Adrenal gland (tissue), 12 donors: ENCODE results near the gene STIM1. TPM values are rescaled to one million over a fixed set of nuclear protein-coding genes. Genes with fewer than 3 reads are reported as not detected.

ENCODE experiments used
- DNase-seq, 7 donors: peaks; one replicate each; pipeline ENCODE4 v3.0.0-alpha.2; 2019 to 2020
- H3K27ac ChIP-seq, 5 donors: fragments of 200-600 bp; sonication (generic) in 4 of 5; 1 replicate in 3 of 5; 2 replicates in 2 of 5; pipeline versions ENCODE4 v1.5.1 to v1.8.0; 2016 to 2020; ENCODE audit warnings: mild to moderate bottlenecking in 1 of 5
- H3K27me3 ChIP-seq: fragments of 200-600 bp; 2 replicates; pipeline ENCODE4 v1.8.0; 2021
- H3K36me3 ChIP-seq, 2 donors: fragments of 200-600 bp; replicated peaks in 1 of 2; 1 replicate in 1 of 2; 2 replicates in 1 of 2; pipeline versions ENCODE4 v1.5.1 to v1.8.0; 2018 to 2022
- H3K4me1 ChIP-seq, 2 donors: fragments of 200-600 bp; replicated peaks in 1 of 2; 1 replicate in 1 of 2; 2 replicates in 1 of 2; pipeline versions ENCODE4 v1.5.1 to v1.8.0; 2018 to 2021
- H3K4me3 ChIP-seq, 4 donors: fragments of 200-600 bp; sonication (generic) in 3 of 4; one replicate each; pipeline ENCODE4 v1.5.1; 2016 to 2018
- H3K9me3 ChIP-seq, 3 donors: fragments of 200-600 bp; sonication (generic) in 1 of 3; replicated peaks in 1 of 3; 1 replicate in 2 of 3; 2 replicates in 1 of 3; pipeline versions ENCODE4 v1.5.1 to v1.8.0; 2016 to 2021
- POLR2A ChIP-seq, 2 donors: fragments of 450-650 bp; IDR thresholded peaks; one replicate each; pipeline ENCODE4 v1.6.1; 2017; ENCODE audit warnings: antibody characterized with exemption in 2 of 2, mild to moderate bottlenecking in 2 of 2, moderate library complexity in 1 of 2
- WGBS, 4 donors: extraction: QIAGEN DNeasy Blood & Tissue Kit in 2 of 4; methylation state at CpG; one replicate each; pipeline versions ENCODE4 v1.1.5 to v1.1.7; 2013 to 2017; 5-methylcytosine and 5-hydroxymethylcytosine counted together
- intact Hi-C, 2 donors: fragments of 100-400 bp; cut with DNase I; formaldehyde crosslinking; loops; one replicate each; pipeline versions ENCODE4 v1.14.1 to v1.15.0; 2022 to 2023
- polyA plus RNA-seq, 3 donors: library from polyadenylated mRNA; stranded (reverse); fragments of 200-250 nt in 2 of 3; fragments of 350-450 nt in 1 of 3; fragmentation: Illumina TruSeq in 1 of 3; extraction: RNeasy Lipid Tissue Mini Kit (QIAGEN cat#74804) in 1 of 3; gene quantifications; one replicate each; pipeline ENCODE4 v1.2.3, GENCODE V29; 2013 to 2014
- total RNA-seq, 9 donors: library from RNA; depleted of rRNA in 4 of 9; stranded (reverse); fragments of >200 nt in 4 of 9; fragments of 120-200 nt in 1 of 9; fragmentation: NEBNext Ultra II Directional in 1 of 9; extraction: Animal tissue kit (Norgen Biotek cat#: 25700) in 1 of 9; gene quantifications; one replicate each; pipeline versions ENCODE4 v1.1.0 to v1.2.4, GENCODE V29; 2013 to 2023
- TF ChIP-seq, protein P1 (sequence below), 6 experiments: fragments of 450-650 bp in 4 of 6; fragments of 200-600 bp in 2 of 6; sonication (generic) in 1 of 6; IDR thresholded peaks; 1 replicate in 5 of 6; 2 replicates in 1 of 6; pipeline versions ENCODE4 v1.5.1 to v1.8.0; 2016 to 2021; ENCODE audit warnings: antibody characterized with exemption in 6 of 6, mild to moderate bottlenecking in 2 of 6, moderate library complexity in 1 of 6
- donor health status: healthy with polysubstance abuse.
- donor health status: Bipolar disorder and iron deficiency.
- donor health status: DM: yes; HTN: yes; CAD: no.
- donor health status: DM: no; HTN: no; CAD: no.
- donor health status: DM: no; HTN: no; CAD: no.
- donor health status: DM: yes; HTN: yes; CAD: no.

Gene STIM1
- total and polyA plus RNA-seq, 12 donors: 7.8 to 44.1 (median 32.5) TPM

DNA sequence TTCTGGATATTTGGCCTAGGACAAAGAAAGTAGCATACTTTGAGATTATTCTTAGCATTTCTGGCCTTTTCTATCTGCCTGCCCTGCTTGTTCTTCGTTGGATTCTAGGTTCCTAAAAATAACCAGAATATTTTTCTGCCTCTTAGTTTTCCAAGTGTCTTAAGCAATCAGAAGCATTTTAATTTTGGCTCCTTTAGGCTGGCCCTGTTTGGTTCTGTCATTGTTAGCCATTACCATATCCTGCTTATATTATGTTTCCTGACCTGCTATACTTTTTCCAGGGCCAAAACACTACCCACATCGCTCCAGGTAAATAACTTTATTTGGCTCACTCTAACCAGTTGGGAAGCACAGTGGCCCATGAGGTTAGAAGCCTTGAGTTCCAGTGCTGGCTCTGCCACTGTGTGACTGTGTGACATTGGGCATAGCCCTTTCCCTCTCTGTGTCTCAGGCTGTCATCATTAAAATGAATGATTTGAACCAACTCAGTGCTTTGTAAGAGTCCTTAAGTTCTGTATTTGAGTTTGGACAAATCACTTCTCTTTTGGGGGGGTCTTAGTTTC is 91.1 kb downstream of the STIM1 start:
- no peaks in the 10 kb centered on the region for H3K9me3 ChIP-seq
- 46 to 62% (median 54%) methylated on average over 2 of the region's 2 CpGs for WGBS, 4 donors
- peaks cover 3 to 36% of the 10 kb centered on the region in 2 donors for H3K4me1 ChIP-seq
- no peak overlapping the region for H3K4me3 ChIP-seq
- no peak for DNase-seq
- TF ChIP-seq POLR2A (IDR thresholded peaks at IDR 0.05): no peak
- TF ChIP-seq, protein P1, sequence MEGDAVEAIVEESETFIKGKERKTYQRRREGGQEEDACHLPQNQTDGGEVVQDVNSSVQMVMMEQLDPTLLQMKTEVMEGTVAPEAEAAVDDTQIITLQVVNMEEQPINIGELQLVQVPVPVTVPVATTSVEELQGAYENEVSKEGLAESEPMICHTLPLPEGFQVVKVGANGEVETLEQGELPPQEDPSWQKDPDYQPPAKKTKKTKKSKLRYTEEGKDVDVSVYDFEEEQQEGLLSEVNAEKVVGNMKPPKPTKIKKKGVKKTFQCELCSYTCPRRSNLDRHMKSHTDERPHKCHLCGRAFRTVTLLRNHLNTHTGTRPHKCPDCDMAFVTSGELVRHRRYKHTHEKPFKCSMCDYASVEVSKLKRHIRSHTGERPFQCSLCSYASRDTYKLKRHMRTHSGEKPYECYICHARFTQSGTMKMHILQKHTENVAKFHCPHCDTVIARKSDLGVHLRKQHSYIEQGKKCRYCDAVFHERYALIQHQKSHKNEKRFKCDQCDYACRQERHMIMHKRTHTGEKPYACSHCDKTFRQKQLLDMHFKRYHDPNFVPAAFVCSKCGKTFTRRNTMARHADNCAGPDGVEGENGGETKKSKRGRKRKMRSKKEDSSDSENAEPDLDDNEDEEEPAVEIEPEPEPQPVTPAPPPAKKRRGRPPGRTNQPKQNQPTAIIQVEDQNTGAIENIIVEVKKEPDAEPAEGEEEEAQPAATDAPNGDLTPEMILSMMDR (IDR thresholded peaks at IDR 0.05): no peak
- no peaks in the 10 kb centered on the region for H3K36me3 ChIP-seq
- peak overlapping the region in 3 of 5 donors; percentile 29 to 78 (median 58) for H3K27ac ChIP-seq
- no peaks in the 10 kb centered on the region for H3K27me3 ChIP-seq
- intact Hi-C loops: no loop called here

DNA sequence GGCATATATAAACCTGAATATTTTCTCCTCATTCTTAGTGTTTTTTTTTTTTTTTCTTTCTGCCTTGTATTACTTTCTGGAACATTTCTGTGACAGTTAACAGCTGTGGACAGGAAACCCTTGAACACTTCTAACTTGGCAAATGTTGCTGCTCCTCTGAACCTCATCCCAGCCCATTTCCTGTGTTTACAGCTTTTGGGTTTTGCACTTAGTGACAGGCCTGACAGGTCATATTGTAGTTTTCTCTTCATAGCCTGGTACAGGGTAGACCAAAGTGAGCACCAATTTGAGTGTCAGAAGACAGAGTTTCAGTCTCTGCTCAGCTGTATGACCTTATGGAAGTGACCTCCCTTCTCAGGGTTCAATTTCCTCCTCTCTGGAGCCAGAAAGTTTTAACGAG is 91.6 kb downstream of the STIM1 start:
- DNase-seq: peak in 6 of 7 donors; percentile 10 to 60 (median 29)

DNA sequence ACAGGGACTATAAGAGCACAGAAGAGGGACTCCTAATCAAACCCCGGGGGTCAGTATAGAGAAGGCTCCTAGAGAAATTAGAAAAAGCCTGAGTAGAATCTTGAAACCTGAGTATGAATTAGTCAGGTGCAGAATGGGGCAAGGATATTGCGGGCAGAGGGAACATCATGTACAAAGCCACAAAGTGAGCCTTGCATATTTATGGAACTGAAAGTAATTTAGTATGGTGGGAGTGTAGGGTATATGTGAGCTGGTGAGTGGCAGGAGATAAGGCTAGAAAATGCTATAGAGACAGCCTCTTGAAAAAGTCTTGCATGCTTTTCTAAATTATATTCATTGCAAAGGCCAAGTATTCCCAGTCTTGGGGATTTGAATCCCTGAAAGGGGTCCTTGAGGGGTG is 93.7 kb downstream of the STIM1 start:
- Histone ChIP-seq H3K4me3 (no peak overlapping the region), H3K27ac (no peak overlapping the region), H3K36me3 (no peaks in the 10 kb centered on the region), H3K9me3 (no peaks in the 10 kb centered on the region), H3K27me3 (no peaks in the 10 kb centered on the region), H3K4me1 (peaks cover 3 to 41% of the 10 kb centered on the region in 2 donors)
- intact Hi-C loops: no loop called here
- no peak for DNase-seq
- WGBS, 4 donors: 77 to 93% (median 84%) methylated on average over 2 of the region's 2 CpGs
- TF ChIP-seq, protein P1 (IDR thresholded peaks at IDR 0.05): no peak
- no peak for TF ChIP-seq POLR2A (IDR thresholded peaks at IDR 0.05)

More for the DNA sequence above, 91.6 kb downstream of the STIM1 start:
- peak overlapping the region in 4 of 5 donors; percentile 29 to 78 (median 46) for H3K27ac ChIP-seq
- no peaks in the 10 kb centered on the region for H3K36me3 ChIP-seq
- no peaks in the 10 kb centered on the region for H3K27me3 ChIP-seq
- intact Hi-C loops: no loop called here
- H3K9me3 ChIP-seq: no peaks in the 10 kb centered on the region
- H3K4me1 ChIP-seq: peaks cover 3 to 42% of the 10 kb centered on the region in 2 donors
- TF ChIP-seq, protein P1 (IDR thresholded peaks at IDR 0.05): no peak
- TF ChIP-seq POLR2A (IDR thresholded peaks at IDR 0.05): no peak
- H3K4me3 ChIP-seq: no peak overlapping the region
- WGBS, 4 donors: 22 to 41% (median 31%) methylated on average over 1 of the region's 1 CpG

DNA sequence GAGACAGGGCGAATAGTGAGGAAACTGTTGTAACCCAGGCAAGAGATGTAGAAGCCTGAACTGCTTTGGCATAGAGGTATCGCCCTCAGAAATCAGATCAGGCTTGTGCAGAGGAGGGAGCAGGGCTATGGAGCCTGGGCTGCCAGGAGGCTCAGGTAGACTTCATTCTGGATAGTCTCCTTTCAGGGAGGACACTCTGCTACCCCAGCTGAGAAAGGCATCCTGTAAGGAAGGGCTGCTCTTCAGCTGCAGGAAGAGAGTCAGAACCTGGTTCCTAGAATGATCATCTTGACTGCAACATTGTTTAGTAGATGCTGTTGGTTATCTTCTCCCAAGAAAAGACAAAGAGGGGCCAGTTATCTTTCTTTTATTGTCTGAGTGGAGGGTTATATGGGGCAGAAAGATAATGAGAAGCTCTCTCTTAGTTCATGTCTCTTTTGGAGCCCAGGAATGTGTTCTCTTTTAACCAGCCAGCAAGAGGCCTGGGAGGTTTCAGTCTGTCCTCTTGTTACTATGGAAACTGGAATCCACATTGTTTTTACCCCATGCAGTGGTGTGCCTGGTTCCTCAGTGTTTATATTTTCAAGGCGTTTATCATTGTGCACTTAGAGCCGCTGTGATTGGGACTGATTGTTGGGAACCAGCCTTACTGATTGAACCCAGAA is 95.7 kb downstream of the STIM1 start:
- DNase-seq: no peak
- Histone ChIP-seq H3K9me3 (no peaks in the 10 kb centered on the region), H3K4me1 (peaks cover 2 to 33% of the 10 kb centered on the region in 2 donors), H3K36me3 (no peaks in the 10 kb centered on the region), H3K27ac (no peak overlapping the region), H3K27me3 (no peaks in the 10 kb centered on the region), H3K4me3 (no peak overlapping the region)
- TF ChIP-seq POLR2A (IDR thresholded peaks at IDR 0.05): no peak
- WGBS, 4 donors: 65 to 97% (median 71%) methylated on average over 3 to 4 of the region's 4 CpGs
- intact Hi-C loops: no loop called here
